GM19099 (cell line): Measurements from ENCODE around the gene DBX1.

Experiments used
- POLR2A ChIP-seq: IDR thresholded peaks from 3 replicates; pipeline ENCODE4 v1.6.1; 2011; ENCODE audit warnings: low read depth; ENCODE audit not compliant: insufficient read length; ENCODE audit errors: extremely low read depth

DBX1 gene

GRCh38 chr11:20163783-20164481 lies 3.7 kb upstream of the DBX1 start:
- TF ChIP-seq POLR2A: no peak

- TF ChIP-seq POLR2A: no peak
Measured at GRCh38 chr11:20162824-20163782, 2.8 kb upstream of the DBX1 start.

- TF ChIP-seq POLR2A: no peak
Measured at GRCh38 chr11:20161923-20162744, 1.9 kb upstream of the DBX1 start.

GRCh38 chr11:20161230-20161918 lies 1.1 kb upstream of the DBX1 start:
- TF ChIP-seq POLR2A: no peak

- no peak for TF ChIP-seq POLR2A
Measured at GRCh38 chr11:20159466-20160381, 551 bp downstream of the DBX1 start.

GRCh38 chr11:20158597-20159257 lies 1.5 kb downstream of the DBX1 start:
- TF ChIP-seq POLR2A: no peak

- TF ChIP-seq POLR2A: no peak
Measured at GRCh38 chr11:20157728-20158127, 2.5 kb downstream of the DBX1 start.

- TF ChIP-seq POLR2A: no peak
Measured at GRCh38 chr11:20156876-20157613, 3.2 kb downstream of the DBX1 start.

GRCh38 chr11:20156280-20156875 lies 3.9 kb downstream of the DBX1 start:
- TF ChIP-seq POLR2A: no peak

- TF ChIP-seq POLR2A: no peak
Measured at GRCh38 chr11:20155683-20156279, 4.5 kb downstream of the DBX1 start.

GRCh38 chr11:20154381-20154780 lies 5.9 kb downstream of the DBX1 start:
- no peak for TF ChIP-seq POLR2A

GRCh38 chr11:20138707-20139106 lies 21.6 kb downstream of the DBX1 start:
- no peak for TF ChIP-seq POLR2A
